Thoracic aorta (tissue), 2 donors: ENCODE results near the gene IL21R. TPM values are rescaled to one million over a fixed set of nuclear protein-coding genes. Genes with fewer than 3 reads are reported as not detected.

Experiments
- ATAC-seq: fragments of 150-250 bp; one replicate; pipeline ENCODE4 v1.8.0; 2017; ENCODE audit warnings: low read depth; ENCODE audit not compliant: insufficient number of reproducible peaks, low FRiP score
- DNase-seq: peaks from one replicate; pipeline ENCODE4 v3.0.0-alpha.2; 2020; ENCODE audit warnings: low spot score
- H3K27ac ChIP-seq, 2 donors: fragments of 200-600 bp; sonication (generic); 1 replicate in 1 of 2; 2 replicates in 1 of 2; pipeline ENCODE4 v1.5.1; 2016; ENCODE audit warnings: mild to moderate bottlenecking in 2 of 2, moderate library complexity in 2 of 2
- H3K27me3 ChIP-seq: fragments of 200-600 bp; sonication (generic); replicated peaks from 2 replicates; pipeline ENCODE4 v1.6.0; 2016; ENCODE audit warnings: mild to moderate bottlenecking; ENCODE audit not compliant: insufficient read depth
- H3K36me3 ChIP-seq: fragments of 200-600 bp; sonication (generic); one replicate; pipeline ENCODE4 v1.5.1; 2016
- H3K4me1 ChIP-seq, 2 donors: fragments of 200-600 bp; sonication (generic); 1 replicate in 1 of 2; 2 replicates in 1 of 2; pipeline versions ENCODE4 v1.5.1 to v1.6.0; 2016; ENCODE audit warnings: low read depth in 2 of 2, mild to moderate bottlenecking in 1 of 2; ENCODE audit not compliant: control insufficient read depth in 1 of 2
- H3K4me3 ChIP-seq: fragments of 200-600 bp; sonication (generic); 2 replicates; pipeline ENCODE4 v1.5.1; 2016; ENCODE audit warnings: mild to moderate bottlenecking
- H3K9me3 ChIP-seq: fragments of 200-600 bp; sonication (generic); 2 replicates; pipeline ENCODE4 v1.5.1; 2016
- total RNA-seq, 2 donors: library from RNA; depleted of rRNA; stranded (reverse); fragments of >200 nt; gene quantifications; one replicate each; pipeline versions ENCODE4 v1.1.0 to v1.2.3, GENCODE V29; 2016
- TF ChIP-seq, protein P1 (sequence below): fragments of 200-600 bp; sonication (generic); IDR thresholded peaks from one replicate; pipeline ENCODE4 v1.5.1; 2019; ENCODE audit warnings: antibody characterized with exemption

The IL21R gene
- total RNA-seq, 2 donors from 2014 or later = 0.14 to 1.8 TPM

- TF ChIP-seq, protein P1, sequence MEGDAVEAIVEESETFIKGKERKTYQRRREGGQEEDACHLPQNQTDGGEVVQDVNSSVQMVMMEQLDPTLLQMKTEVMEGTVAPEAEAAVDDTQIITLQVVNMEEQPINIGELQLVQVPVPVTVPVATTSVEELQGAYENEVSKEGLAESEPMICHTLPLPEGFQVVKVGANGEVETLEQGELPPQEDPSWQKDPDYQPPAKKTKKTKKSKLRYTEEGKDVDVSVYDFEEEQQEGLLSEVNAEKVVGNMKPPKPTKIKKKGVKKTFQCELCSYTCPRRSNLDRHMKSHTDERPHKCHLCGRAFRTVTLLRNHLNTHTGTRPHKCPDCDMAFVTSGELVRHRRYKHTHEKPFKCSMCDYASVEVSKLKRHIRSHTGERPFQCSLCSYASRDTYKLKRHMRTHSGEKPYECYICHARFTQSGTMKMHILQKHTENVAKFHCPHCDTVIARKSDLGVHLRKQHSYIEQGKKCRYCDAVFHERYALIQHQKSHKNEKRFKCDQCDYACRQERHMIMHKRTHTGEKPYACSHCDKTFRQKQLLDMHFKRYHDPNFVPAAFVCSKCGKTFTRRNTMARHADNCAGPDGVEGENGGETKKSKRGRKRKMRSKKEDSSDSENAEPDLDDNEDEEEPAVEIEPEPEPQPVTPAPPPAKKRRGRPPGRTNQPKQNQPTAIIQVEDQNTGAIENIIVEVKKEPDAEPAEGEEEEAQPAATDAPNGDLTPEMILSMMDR = no peak
- Histone ChIP-seq H3K27me3 (no peaks in the 10 kb centered on the region), H3K27ac (no peak overlapping the region), H3K4me3 (no peak overlapping the region), H3K4me1 (no peaks in the 10 kb centered on the region), H3K9me3 (no peaks in the 10 kb centered on the region), H3K36me3 (peaks cover 72% of the 10 kb centered on the region)
- ATAC-seq (no peak), DNase-seq (no peak)
Observed at GRCh38 chr16:27480761-27481160, 78.8 kb downstream of the IL21R start.

DNA sequence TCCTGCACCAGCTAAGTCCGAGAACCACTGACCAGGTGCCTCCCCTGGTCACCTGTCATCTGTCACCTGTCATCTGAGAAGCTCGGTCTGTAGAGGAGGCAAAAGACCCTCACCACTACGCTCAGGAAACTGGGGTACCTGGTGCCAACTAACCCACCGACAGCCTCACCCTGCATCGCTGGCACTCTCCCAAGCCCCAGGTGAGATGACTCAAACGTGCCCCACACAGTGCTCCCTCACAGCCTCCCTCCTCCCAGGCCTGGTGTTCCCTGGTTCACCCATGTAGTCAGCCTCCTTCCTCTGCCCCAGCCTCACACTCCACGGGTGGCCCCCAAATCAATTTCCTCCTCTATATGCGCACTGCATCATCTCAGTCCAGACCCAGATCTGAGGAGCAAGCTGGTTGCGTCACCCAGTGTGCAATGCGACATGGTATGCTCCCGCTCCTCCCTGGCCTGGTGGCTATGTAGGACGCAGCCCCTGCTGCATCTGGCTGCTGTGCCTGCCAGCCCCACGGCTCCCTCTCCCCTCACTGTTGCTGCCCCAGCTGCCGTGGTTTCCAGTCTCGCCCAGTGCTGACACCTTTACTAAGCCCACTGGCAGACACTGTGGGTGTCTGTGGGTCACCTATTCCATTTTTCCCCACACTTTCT is 79.4 kb downstream of the IL21R start:
- ATAC-seq (no peak), DNase-seq (no peak)
- Histone ChIP-seq H3K27me3 (no peaks in the 10 kb centered on the region), H3K9me3 (no peaks in the 10 kb centered on the region), H3K27ac (no peak overlapping the region), H3K36me3 (peaks cover 70% of the 10 kb centered on the region), H3K4me3 (no peak overlapping the region), H3K4me1 (no peaks in the 10 kb centered on the region)
- TF ChIP-seq, protein P1 = no peak

DNA sequence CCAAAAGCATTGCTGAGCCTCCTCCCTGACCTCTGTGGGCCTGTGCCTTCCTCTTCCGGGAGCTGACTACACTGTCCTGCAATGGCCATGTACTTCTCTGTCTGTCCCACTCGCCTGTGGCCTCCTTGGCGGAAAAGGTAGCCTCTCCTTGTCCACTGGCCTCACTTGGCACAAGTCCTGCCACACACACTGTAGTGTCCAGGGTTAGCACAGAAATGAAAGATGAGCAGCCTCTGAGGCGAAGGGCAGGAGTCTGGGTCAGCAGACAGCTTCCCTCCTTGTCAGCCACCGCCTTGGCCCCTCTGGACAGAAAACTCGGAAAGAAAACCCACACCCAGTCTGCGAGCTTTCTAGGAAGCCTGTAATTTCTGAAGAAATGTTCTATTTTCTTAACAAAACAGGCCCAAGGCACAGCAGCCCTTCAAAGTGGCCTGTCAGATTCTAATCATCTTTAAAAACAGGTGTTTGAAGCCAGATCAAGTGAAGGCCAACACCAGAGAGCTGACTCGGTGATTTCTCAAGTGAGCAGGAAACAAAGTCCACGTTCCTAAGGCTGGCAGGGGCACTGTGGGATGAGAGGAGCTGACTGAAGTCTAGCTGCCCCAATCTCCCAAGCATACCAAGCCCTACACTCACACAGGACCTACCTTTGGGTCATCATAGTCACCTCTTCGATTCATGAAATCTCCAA is 80.6 kb downstream of the IL21R start:
- H3K36me3 ChIP-seq = peaks cover 69% of the 10 kb centered on the region
- DNase-seq (no peak), ATAC-seq (no peak)
- TF ChIP-seq, protein P1 = no peak
- H3K4me1 ChIP-seq = no peaks in the 10 kb centered on the region
- no peak overlapping the region for H3K27ac ChIP-seq
- H3K27me3 ChIP-seq = no peaks in the 10 kb centered on the region
- H3K4me3 ChIP-seq = no peak overlapping the region
- H3K9me3 ChIP-seq = no peaks in the 10 kb centered on the region

- Histone ChIP-seq H3K9me3 (no peaks in the 10 kb centered on the region), H3K27ac (no peak overlapping the region), H3K4me1 (no peaks in the 10 kb centered on the region), H3K4me3 (no peak overlapping the region), H3K27me3 (no peaks in the 10 kb centered on the region), H3K36me3 (peaks cover 69% of the 10 kb centered on the region)
- TF ChIP-seq, protein P1 = no peak
- ATAC-seq (no peak), DNase-seq (no peak)
Observed at GRCh38 chr16:27483088-27483437, 81.1 kb downstream of the IL21R start.

GRCh38 chr16:27483624-27484023 is 81.7 kb downstream of the IL21R start:
- DNase-seq (no peak), ATAC-seq (no peak)
- peaks cover 75% of the 10 kb centered on the region for H3K36me3 ChIP-seq
- H3K4me3 ChIP-seq = no peak overlapping the region
- TF ChIP-seq, protein P1 = no peak
- H3K9me3 ChIP-seq = no peaks in the 10 kb centered on the region
- H3K27me3 ChIP-seq = no peaks in the 10 kb centered on the region
- H3K27ac ChIP-seq = no peak overlapping the region
- H3K4me1 ChIP-seq = no peaks in the 10 kb centered on the region
